ENCODE results near the gene ZNF77. TPM values are rescaled to one million over a fixed set of nuclear protein-coding genes. Genes with fewer than 3 reads are reported as not detected.

The ZNF77 gene
- total RNA-seq (2014; rRNA removed; shearing (Covaris generic)) = 0.53 and 2.5 TPM in 2 replicates

GRCh38 chr19:2944775-2945574, at the start of gene ZNF77:
Gene ZNF77, minus strand, starts transcription at chr19:2944971. Its CDS starts 131 bp downstream, at chr19:2944840.

GRCh38 chr19:2977001-2977745, 32.4 kb upstream of the ZNF77 start, which contains the start of gene TLE6:
Gene TLE6, plus strand, starts transcription at chr19:2977564. Its CDS starts 670 bp downstream, at chr19:2978234.

GRCh38 chr19:2900296-2901252, 44.2 kb downstream of the ZNF77 start, which contains the start of gene ZNF57:
Gene ZNF57, plus strand, starts transcription at chr19:2900928. Its CDS starts 118 bp downstream, at chr19:2901046.

Other genes with a start within 250 kb of the ZNF77 start
- gene GNG7, start 242.3 kb downstream of the ZNF77 start, total RNA-seq (2014; rRNA removed; shearing (Covaris generic)) = 1.7 and 1.8 TPM in 2 replicates
- gene DIRAS1, start 223.6 kb downstream of the ZNF77 start, total RNA-seq (2014; rRNA removed; shearing (Covaris generic)) = 0.72 and 1.0 TPM in 2 replicates
- gene SLC39A3, start 205.0 kb downstream of the ZNF77 start, total RNA-seq (2014; rRNA removed; shearing (Covaris generic)) = 26.3 and 32.6 TPM in 2 replicates
- gene SGTA, start 161.7 kb downstream of the ZNF77 start, total RNA-seq (2014; rRNA removed; shearing (Covaris generic)) = 57.8 and 63.6 TPM in 2 replicates
- 138 and 190 TPM in 2 replicates for gene THOP1, start 159.5 kb downstream of the ZNF77 start, total RNA-seq (2014; rRNA removed; shearing (Covaris generic))
- gene ZNF554, start 125.1 kb downstream of the ZNF77 start, total RNA-seq (2014; rRNA removed; shearing (Covaris generic)) = 2.1 and 2.3 TPM in 2 replicates
- gene ZNF555, start 103.5 kb downstream of the ZNF77 start, total RNA-seq (2014; rRNA removed; shearing (Covaris generic)) = 0.13 and 0.30 TPM in 2 replicates
- gene ZNF556, start 77.6 kb downstream of the ZNF77 start, total RNA-seq (2014; rRNA removed; shearing (Covaris generic)) = 0.83 and 1.3 TPM in 2 replicates
- gene ZNF57, start 44.0 kb downstream of the ZNF77 start, total RNA-seq (2014; rRNA removed; shearing (Covaris generic)) = 2.5 and 3.7 TPM in 2 replicates
- 1.4 and 1.5 TPM in 2 replicates for gene TLE6, start 32.6 kb upstream of the ZNF77 start, total RNA-seq (2014; rRNA removed; shearing (Covaris generic))
- gene TLE2, start 84.3 kb upstream of the ZNF77 start, total RNA-seq (2014; rRNA removed; shearing (Covaris generic)) = 1.0 and 6.4 TPM in 2 replicates
- 311 and 354 TPM in 2 replicates for gene TLE5, start 117.5 kb upstream of the ZNF77 start, total RNA-seq (2014; rRNA removed; shearing (Covaris generic))
- 36.3 and 36.4 TPM in 2 replicates for gene GNA11, start 149.4 kb upstream of the ZNF77 start, total RNA-seq (2014; rRNA removed; shearing (Covaris generic))
- gene GNA15, start 191.1 kb upstream of the ZNF77 start, total RNA-seq (2014; rRNA removed; shearing (Covaris generic)) = not detected in 2 replicates
- 5.3 and 9.9 TPM in 2 replicates for gene S1PR4, start 233.8 kb upstream of the ZNF77 start, total RNA-seq (2014; rRNA removed; shearing (Covaris generic))
- gene NCLN, start 241.0 kb upstream of the ZNF77 start, total RNA-seq (2014; rRNA removed; shearing (Covaris generic)) = 67.4 and 75.8 TPM in 2 replicates

Data from A375 (cell line).